ENCODE results near the gene RXFP2.

Gene RXFP2

DNA sequence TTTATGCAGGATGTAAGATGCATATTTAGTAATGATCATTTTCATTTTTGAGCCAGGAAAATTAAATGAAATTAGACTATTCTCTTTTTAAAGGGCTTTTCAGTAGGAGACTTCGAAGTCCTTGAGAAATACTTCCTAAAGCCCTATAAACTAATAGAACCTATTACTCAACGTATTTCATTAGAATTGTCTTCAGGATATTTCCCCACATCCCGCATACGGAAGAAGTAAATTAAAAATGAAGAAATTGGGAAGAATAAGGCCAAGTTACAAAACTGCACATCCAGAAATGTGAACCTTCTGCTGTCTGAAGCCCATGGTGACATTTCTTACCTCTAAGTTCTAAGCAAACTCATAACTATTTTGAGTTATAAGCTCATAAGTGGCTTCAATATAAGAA is 66.5 kb downstream of the RXFP2 start:
- no peak for DNase-seq (ENCODE audit: low spot score)
- TF ChIP-seq, protein P1, sequence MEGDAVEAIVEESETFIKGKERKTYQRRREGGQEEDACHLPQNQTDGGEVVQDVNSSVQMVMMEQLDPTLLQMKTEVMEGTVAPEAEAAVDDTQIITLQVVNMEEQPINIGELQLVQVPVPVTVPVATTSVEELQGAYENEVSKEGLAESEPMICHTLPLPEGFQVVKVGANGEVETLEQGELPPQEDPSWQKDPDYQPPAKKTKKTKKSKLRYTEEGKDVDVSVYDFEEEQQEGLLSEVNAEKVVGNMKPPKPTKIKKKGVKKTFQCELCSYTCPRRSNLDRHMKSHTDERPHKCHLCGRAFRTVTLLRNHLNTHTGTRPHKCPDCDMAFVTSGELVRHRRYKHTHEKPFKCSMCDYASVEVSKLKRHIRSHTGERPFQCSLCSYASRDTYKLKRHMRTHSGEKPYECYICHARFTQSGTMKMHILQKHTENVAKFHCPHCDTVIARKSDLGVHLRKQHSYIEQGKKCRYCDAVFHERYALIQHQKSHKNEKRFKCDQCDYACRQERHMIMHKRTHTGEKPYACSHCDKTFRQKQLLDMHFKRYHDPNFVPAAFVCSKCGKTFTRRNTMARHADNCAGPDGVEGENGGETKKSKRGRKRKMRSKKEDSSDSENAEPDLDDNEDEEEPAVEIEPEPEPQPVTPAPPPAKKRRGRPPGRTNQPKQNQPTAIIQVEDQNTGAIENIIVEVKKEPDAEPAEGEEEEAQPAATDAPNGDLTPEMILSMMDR (IDR thresholded peaks at IDR 0.05; ENCODE audit: extremely low read depth, insufficient read depth, missing control alignments) = no peak
- in situ Hi-C loops (cut with MboI; ENCODE audit: low pct_unique_long_range_greater_than_20kb, low sequenced_read_pairs, unreplicated experiment) = no loop called here

DNA sequence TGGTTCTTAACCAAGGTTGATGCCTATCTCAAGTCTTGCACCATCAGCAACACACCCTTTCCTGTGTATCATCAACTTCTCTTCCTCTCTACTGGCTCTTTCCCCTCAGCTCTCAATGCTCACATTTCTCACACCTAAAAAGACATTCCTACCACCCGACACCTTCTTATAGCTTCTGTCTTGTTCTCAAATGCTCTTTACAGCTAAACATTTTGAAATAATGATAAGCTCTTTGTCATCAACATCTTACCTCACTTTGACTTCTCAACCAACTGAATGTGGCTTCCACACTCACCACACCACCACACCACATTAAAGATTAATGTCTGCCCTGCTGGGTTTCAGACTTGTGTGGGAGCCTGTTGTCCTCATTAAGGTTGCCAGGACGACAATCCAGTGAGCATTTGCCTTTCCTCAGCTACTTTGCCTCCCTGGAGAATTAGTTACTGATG is 67.8 kb downstream of the RXFP2 start:
- no peak for DNase-seq (ENCODE audit: low spot score)
- in situ Hi-C loops (cut with MboI; ENCODE audit: low pct_unique_long_range_greater_than_20kb, low sequenced_read_pairs, unreplicated experiment) = no loop called here
- TF ChIP-seq, protein P1 (IDR thresholded peaks at IDR 0.05; ENCODE audit: extremely low read depth, insufficient read depth, missing control alignments) = no peak

DNA sequence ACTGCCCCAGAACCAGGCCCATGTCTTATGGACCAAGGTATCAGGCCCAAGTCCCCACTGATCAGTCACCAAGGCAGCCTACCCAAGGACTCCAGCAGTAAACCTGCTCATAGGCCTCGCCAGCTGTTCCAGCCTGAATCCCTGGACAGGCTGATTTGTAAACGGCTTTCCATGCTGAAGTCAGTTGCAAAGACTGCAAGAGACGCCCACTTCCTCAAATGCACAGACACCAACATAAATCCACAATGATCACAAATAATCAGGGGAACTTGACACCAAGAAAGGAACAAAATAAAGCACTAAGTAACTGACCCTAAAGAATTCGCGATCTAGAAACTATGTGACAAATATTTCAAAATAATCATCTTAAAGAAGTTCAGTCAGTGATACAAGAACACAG is 75.2 kb downstream of the RXFP2 start:
- no peak for DNase-seq (ENCODE audit: low spot score)
- in situ Hi-C loops (cut with MboI; ENCODE audit: low pct_unique_long_range_greater_than_20kb, low sequenced_read_pairs, unreplicated experiment) = no loop called here
- TF ChIP-seq, protein P1 (IDR thresholded peaks at IDR 0.05; ENCODE audit: extremely low read depth, insufficient read depth, missing control alignments) = no peak

DNA sequence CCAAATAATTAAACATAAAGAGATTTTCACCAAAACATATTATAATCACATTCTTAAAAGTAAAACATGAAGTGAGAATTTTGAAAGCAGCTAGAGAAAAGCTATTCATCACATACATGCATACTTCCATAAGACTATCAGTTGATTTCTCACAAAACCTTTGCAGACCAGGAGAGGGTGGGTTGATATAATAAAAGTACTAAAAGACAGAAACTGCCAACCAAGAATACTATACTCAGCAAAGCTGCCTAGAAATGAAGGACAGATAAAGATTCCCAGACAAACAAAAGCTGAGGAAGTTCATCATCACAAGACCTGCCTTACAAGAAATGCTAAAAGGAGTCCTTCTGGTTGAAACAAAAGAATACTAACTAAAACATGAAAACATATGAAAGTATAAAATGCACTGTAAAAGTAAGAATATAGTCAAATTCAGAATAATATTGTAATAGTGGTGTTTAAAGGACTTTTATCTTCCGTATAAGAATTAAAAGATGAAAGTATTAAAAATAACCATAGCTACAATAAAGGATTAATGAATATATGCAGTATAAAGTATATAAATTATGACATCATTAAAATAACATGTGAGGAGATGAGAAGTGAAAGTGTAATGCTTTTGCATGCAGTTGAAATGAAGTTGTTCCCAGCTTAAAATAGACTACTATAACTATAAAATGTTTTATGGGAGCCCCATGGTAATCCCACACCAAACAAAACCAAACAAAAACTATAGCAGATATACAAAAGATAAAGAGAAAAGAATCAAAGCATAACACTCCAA is 76.2 kb downstream of the RXFP2 start:
- in situ Hi-C loops (cut with MboI; ENCODE audit: low pct_unique_long_range_greater_than_20kb, low sequenced_read_pairs, unreplicated experiment) = no loop called here
- TF ChIP-seq, protein P1 (IDR thresholded peaks at IDR 0.05; ENCODE audit: extremely low read depth, insufficient read depth, missing control alignments) = no peak
- no peak for DNase-seq (ENCODE audit: low spot score)

DNA sequence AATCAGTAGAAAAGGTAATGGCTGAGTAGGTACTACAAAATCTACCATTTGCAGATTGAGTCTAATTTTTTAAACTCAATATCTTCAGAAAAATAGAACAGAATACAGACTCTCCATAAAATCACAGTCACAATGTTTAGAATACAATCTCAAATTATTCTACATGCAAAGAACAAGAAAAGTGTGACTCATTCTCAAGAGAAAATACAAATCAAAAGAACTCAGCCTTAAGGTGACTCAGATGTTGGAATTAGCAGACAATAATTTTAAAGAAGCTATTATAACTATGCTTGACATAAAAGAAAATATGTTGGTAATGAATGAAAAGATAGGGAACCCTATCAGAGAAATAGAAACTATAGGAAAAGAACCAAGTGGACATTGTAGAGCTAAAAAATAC is 78.9 kb downstream of the RXFP2 start:
- DNase-seq (ENCODE audit: low spot score) = no peak
- TF ChIP-seq, protein P1 (IDR thresholded peaks at IDR 0.05; ENCODE audit: extremely low read depth, insufficient read depth, missing control alignments) = no peak
- in situ Hi-C loops (cut with MboI; ENCODE audit: low pct_unique_long_range_greater_than_20kb, low sequenced_read_pairs, unreplicated experiment) = no loop called here

DNA sequence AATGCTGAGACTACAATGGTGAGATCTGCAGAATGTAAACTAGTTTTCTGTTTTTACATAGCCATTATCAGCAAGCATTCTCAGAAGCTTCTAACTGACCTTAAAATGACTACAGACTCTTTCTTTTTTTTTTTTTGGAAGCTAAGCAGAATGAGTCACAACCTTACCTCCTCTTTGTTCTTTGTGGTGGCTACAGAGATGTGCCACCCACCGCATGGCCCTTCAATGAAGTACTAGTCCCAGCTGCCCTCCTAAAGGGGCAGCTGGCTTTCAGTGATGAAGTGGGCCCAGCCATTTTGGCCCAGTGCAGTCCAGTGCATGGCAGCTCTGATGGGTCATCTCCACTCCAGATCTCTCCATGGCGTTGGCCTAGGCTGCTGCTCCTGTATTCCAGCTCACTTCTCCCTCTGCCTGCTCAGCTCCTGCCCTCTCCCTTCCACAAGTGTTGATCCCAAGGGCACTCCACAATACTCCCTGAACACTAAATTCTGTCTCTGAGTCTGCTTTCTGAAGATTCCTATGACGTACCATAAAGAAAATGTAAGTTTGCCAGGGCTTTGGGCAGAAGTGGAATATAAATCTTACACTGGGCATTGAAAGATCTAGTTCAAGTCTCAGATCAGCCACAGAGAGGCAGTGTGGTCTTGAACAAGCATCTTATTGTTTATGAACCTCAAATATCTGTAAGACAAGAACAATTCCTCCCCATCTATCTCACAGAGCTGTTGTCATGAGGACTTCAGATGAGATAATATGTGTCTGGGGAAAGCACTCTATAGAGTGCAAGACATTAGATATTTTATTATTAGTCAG is 85.6 kb downstream of the RXFP2 start:
- in situ Hi-C loops (cut with MboI; ENCODE audit: low pct_unique_long_range_greater_than_20kb, low sequenced_read_pairs, unreplicated experiment) = no loop called here
- DNase-seq (ENCODE audit: low spot score) = peak; percentile 15
- TF ChIP-seq, protein P1 (IDR thresholded peaks at IDR 0.05; ENCODE audit: extremely low read depth, insufficient read depth, missing control alignments) = peak; percentile 39
